ENCODE results near the gene CELF2. TPM values are rescaled to one million over a fixed set of nuclear protein-coding genes. Genes with fewer than 3 reads are reported as not detected.

Gene CELF2
- total and polyA plus RNA-seq, 2 experiments from 2014 or later, result 14.4 to 26.5 TPM

DNA sequence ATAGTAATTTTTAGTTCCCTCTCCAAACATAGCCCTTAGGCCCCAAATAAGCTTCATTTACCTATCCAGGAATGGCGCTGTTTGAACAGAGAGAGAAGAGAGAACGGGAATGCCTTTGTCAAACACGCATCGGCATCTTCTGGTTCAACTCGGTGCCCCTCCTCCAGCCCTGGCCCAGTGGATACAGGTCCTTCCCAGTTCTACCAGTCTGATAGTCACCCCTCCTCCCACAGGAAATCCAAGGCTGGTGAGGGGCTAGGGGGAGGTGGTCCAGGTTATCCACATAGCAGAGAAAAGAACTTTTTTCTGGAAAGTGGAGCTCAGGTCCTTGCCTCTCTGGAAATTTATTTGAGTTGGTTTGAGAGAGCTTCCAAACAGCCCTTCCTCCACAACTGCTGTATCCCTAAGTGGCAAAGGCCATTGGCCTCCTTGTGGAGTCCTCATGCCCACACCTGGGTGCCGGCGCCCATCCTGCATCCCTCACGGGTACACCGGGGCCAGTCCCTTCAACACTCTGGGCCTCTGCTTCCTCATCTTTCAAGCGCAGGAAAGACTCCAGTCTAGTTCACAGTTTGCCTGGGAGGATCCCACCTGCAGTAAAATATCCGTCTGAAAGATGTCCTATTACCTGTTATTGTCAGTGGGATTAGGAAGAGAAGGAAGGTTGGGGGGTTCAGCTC, 287.4 kb downstream of the CELF2 start:
- Histone ChIP-seq H3K79me2 (ENCODE audit: insufficient read depth) (no peaks in the 10 kb centered on the region), H2AFZ (no peak overlapping the region), H3K9me2 (ENCODE audit: insufficient read depth) (no peaks in the 10 kb centered on the region), H3K27ac (no peak overlapping the region), H3K9me3 (ENCODE audit: low read depth) (no peaks in the 10 kb centered on the region), H3F3A (ENCODE audit: insufficient read depth) (no peaks in the 10 kb centered on the region), H3K36me3 (ENCODE audit: low read depth) (no peaks in the 10 kb centered on the region), H4K20me1 (ENCODE audit: insufficient read depth) (no peaks in the 10 kb centered on the region), H3K27me3 (replicated peaks; ENCODE audit: insufficient read depth) (no peaks in the 10 kb centered on the region), H3K4me1 (ENCODE audit: insufficient read depth) (no peaks in the 10 kb centered on the region), H3K9ac (no peak overlapping the region), H3K4me3 (no peak overlapping the region), H3K4me2 (ENCODE audit: unreplicated experiment) (no peak overlapping the region)
- 83 to 85% methylated on average over 11 of the region's 11 CpGs for WGBS, 2 experiments (ENCODE audit: low coverage in 1 of 2, low lambda C conversion rate in 2 of 2, missing lambda C conversion rate in 2 of 2)
- no peak for DNase-seq
- in situ Hi-C loops (cut with MboI), result no loop called here
- TF ChIP-seq EZH2phosphoT487 (IDR thresholded peaks at IDR 0.05; ENCODE audit: insufficient read depth, low read depth), result no peak
- no peak for TF ChIP-seq EZH2 (IDR thresholded peaks at IDR 0.05; ENCODE audit: insufficient read depth, poor library complexity, severe bottlenecking)

DNA sequence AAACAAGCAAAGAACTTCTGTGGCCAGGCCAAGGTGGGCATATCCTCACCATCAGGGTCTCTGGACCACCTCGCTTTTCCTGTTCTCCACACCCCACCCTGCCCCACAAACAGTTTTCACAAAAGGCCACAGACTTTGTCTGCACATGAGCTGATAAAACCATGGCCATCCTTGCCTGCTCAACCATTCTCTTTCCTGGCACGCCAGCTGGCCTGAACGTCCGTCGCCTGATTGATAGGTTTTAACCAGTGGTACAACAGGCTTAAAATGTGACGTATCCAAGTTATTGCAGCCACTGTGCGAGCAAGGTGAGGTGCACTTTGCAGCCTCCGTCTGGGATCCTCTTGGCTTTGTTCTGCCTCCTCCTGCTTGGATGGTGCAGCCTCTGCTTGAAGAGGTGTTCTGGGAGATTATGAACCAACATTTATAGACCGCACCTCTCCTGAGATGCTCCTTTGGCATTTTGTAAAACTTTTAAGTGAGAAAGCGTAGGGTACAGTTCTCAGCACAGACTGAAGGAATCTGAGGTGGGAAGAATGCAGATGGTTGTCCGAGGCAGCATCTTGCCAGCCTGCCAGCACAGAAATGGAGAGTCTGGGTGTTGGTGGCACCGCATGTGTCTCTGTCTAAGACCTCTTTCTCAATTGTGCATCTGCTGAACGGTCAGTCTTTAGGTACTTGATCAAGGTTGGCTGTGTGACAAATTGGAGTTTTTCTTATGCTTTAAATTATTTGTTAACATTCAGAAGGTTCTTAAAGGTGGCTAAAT, 288.3 kb downstream of the CELF2 start:
- no peak overlapping the region for H3K27ac ChIP-seq
- H3K79me2 ChIP-seq (ENCODE audit: insufficient read depth), result no peaks in the 10 kb centered on the region
- no peak for DNase-seq
- no peaks in the 10 kb centered on the region for H3K9me2 ChIP-seq (ENCODE audit: insufficient read depth)
- H2AFZ ChIP-seq, result no peak overlapping the region
- no peak overlapping the region for H3K4me2 ChIP-seq (ENCODE audit: unreplicated experiment)
- no peaks in the 10 kb centered on the region for H3K9me3 ChIP-seq (ENCODE audit: low read depth)
- no peak for TF ChIP-seq EZH2 (IDR thresholded peaks at IDR 0.05; ENCODE audit: insufficient read depth, poor library complexity, severe bottlenecking)
- TF ChIP-seq EZH2phosphoT487 (IDR thresholded peaks at IDR 0.05; ENCODE audit: insufficient read depth, low read depth), result no peak
- H3K4me3 ChIP-seq, result no peak overlapping the region
- no peaks in the 10 kb centered on the region for H3F3A ChIP-seq (ENCODE audit: insufficient read depth)
- WGBS, 2 experiments (ENCODE audit: low coverage in 1 of 2, low lambda C conversion rate in 2 of 2, missing lambda C conversion rate in 2 of 2), result 64 to 73% methylated on average over 13 of the region's 13 CpGs
- no peaks in the 10 kb centered on the region for H3K27me3 ChIP-seq (replicated peaks; ENCODE audit: insufficient read depth)
- no peaks in the 10 kb centered on the region for H3K4me1 ChIP-seq (ENCODE audit: insufficient read depth)
- in situ Hi-C loops (cut with MboI), result no loop called here
- no peak overlapping the region for H3K9ac ChIP-seq
- H4K20me1 ChIP-seq (ENCODE audit: insufficient read depth), result no peaks in the 10 kb centered on the region
- H3K36me3 ChIP-seq (ENCODE audit: low read depth), result no peaks in the 10 kb centered on the region

DNA sequence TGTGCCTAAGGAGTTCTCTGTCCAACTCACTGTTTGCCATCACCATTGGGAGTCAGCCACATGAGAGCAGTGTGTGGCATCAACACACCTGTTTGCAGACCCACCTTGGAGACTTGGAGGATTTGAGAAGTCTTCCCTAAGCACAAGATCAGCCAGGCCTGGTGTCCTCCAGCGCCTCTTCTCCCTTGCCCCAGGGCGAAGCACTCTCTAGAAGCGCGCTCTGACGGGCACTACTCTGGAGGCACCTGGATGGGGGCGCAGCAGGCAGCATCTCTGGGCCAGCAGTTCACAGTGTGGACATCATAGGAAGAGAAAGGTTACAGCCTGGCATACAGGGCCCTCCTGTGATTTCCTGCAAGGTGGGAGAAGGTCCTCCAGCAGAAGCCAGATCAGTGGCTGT, 289.3 kb downstream of the CELF2 start:
- no peak for DNase-seq
- Histone ChIP-seq H3K27ac (no peak overlapping the region), H3F3A (ENCODE audit: insufficient read depth) (no peaks in the 10 kb centered on the region), H3K36me3 (ENCODE audit: low read depth) (peaks cover 3% of the 10 kb centered on the region; the same call in 1 of the 2 replicates), H4K20me1 (ENCODE audit: insufficient read depth) (no peaks in the 10 kb centered on the region), H3K79me2 (ENCODE audit: insufficient read depth) (no peaks in the 10 kb centered on the region), H3K4me3 (no peak overlapping the region), H3K4me1 (ENCODE audit: insufficient read depth) (no peaks in the 10 kb centered on the region), H3K27me3 (replicated peaks; ENCODE audit: insufficient read depth) (no peaks in the 10 kb centered on the region), H3K4me2 (ENCODE audit: unreplicated experiment) (no peak overlapping the region), H2AFZ (no peak overlapping the region), H3K9ac (no peak overlapping the region), H3K9me3 (ENCODE audit: low read depth) (no peaks in the 10 kb centered on the region), H3K9me2 (ENCODE audit: insufficient read depth) (no peaks in the 10 kb centered on the region)
- in situ Hi-C loops (cut with MboI), result no loop called here
- 91 to 95% methylated on average over 6 of the region's 6 CpGs for WGBS, 2 experiments (ENCODE audit: low coverage in 1 of 2, low lambda C conversion rate in 2 of 2, missing lambda C conversion rate in 2 of 2)
- TF ChIP-seq EZH2 (IDR thresholded peaks at IDR 0.05; ENCODE audit: insufficient read depth, poor library complexity, severe bottlenecking) (no peak), EZH2phosphoT487 (IDR thresholded peaks at IDR 0.05; ENCODE audit: insufficient read depth, low read depth) (no peak)

DNA sequence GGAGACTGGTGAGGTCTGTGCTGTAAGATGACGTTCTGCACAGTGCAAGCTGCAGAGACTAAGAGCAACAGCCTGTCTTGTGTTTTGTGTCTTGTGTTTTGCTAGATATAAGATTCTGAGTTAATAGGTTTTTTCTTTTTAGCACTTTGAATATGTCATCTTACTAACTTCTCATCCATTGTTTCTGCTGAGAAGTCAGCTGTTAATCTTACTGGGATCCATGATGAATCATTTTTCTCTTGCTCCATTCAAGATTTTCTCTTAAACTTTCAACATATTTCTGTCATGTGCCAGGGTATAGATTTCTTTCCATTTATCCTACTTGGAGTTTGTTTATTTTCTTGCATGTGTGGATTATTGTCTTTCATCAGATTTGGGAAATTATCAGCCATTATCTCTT, 290.3 kb downstream of the CELF2 start:
- H3K27ac ChIP-seq, result no peak overlapping the region
- H4K20me1 ChIP-seq (ENCODE audit: insufficient read depth), result no peaks in the 10 kb centered on the region
- WGBS, 2 experiments (ENCODE audit: low coverage in 1 of 2, low lambda C conversion rate in 2 of 2, missing lambda C conversion rate in 2 of 2), result 37 to 41% methylated on average over 1 of the region's 1 CpG
- H3K27me3 ChIP-seq (replicated peaks; ENCODE audit: insufficient read depth), result no peaks in the 10 kb centered on the region
- no peaks in the 10 kb centered on the region for H3K4me1 ChIP-seq (ENCODE audit: insufficient read depth)
- in situ Hi-C loops (cut with MboI), result no loop called here
- H3K9me2 ChIP-seq (ENCODE audit: insufficient read depth), result no peaks in the 10 kb centered on the region
- no peak overlapping the region for H2AFZ ChIP-seq
- H3F3A ChIP-seq (ENCODE audit: insufficient read depth), result no peaks in the 10 kb centered on the region
- H3K36me3 ChIP-seq (ENCODE audit: low read depth), result peaks cover 3% of the 10 kb centered on the region; the same call in 1 of the 2 replicates
- H3K4me3 ChIP-seq, result no peak overlapping the region
- H3K79me2 ChIP-seq (ENCODE audit: insufficient read depth), result no peaks in the 10 kb centered on the region
- no peaks in the 10 kb centered on the region for H3K9me3 ChIP-seq (ENCODE audit: low read depth)
- no peak overlapping the region for H3K9ac ChIP-seq
- H3K4me2 ChIP-seq (ENCODE audit: unreplicated experiment), result no peak overlapping the region
- TF ChIP-seq EZH2 (IDR thresholded peaks at IDR 0.05; ENCODE audit: insufficient read depth, poor library complexity, severe bottlenecking), result no peak
- TF ChIP-seq EZH2phosphoT487 (IDR thresholded peaks at IDR 0.05; ENCODE audit: insufficient read depth, low read depth), result no peak
- peak; percentile 5 for DNase-seq

All from GM23248 (cell line).